IMR-90 (cell line): ENCODE results near the gene SNRNP25. TPM values are rescaled to one million over a fixed set of nuclear protein-coding genes. Genes with fewer than 3 reads are reported as not detected.

Source experiments
- ATAC-seq: fragments of 200-7000 bp; cut with Tn5 transposase; 2 replicates; pipeline ENCODE4 v1.9.1; 2020; ENCODE audit warnings: low read depth, mild to moderate bottlenecking, moderate library complexity
- BruUV-seq: library from RNA; stranded (reverse); fragments of 400-500 nt; replicated peaks from 2 replicates; lab custom pipeline; 2021; lab: Mats Ljungman, UMichigan
- CTCF ChIA-PET: fragments of 300-600 bp; formaldehyde crosslinking; extraction: SDS; loops from one replicate; lab custom pipeline; 2021; ENCODE audit warnings: antibody characterized with exemption; lab: Yijun Ruan, JAX
- POLR2A ChIA-PET: fragments of 300-600 bp; sonication (Branson Sonifier 250); formaldehyde crosslinking; loops from one replicate; lab custom pipeline; 2022; ENCODE audit warnings: antibody characterized with exemption; ENCODE audit not compliant: unreplicated experiment; lab: Charles Lee
- DNase-seq: peaks from one replicate; pipeline ENCODE4 v3.0.0; 2013
- H2AFZ ChIP-seq: replicated peaks from 2 replicates; pipeline ENCODE3; 2013; ENCODE audit warnings: low read length, mild to moderate bottlenecking; ENCODE audit not compliant: poor library complexity
- H2AK5ac ChIP-seq: 2 replicates; pipeline ENCODE4 v1.6.1; 2013; ENCODE audit warnings: low read depth, low read length, inconsistent platforms
- H2AK9ac ChIP-seq: replicated peaks from 2 replicates; pipeline ENCODE3; 2013; ENCODE audit warnings: mild to moderate bottlenecking, low read depth, low read length, moderate library complexity; ENCODE audit not compliant: poor library complexity
- H2BK120ac ChIP-seq: 2 replicates; pipeline ENCODE4 v1.6.1; 2013; ENCODE audit warnings: low read depth, low read length, inconsistent platforms
- H2BK15ac ChIP-seq: 3 replicates; pipeline ENCODE4 v1.6.1; 2013; ENCODE audit warnings: low read depth, low read length, inconsistent platforms
- H2BK20ac ChIP-seq: 2 replicates; pipeline ENCODE4 v1.6.1; 2013; ENCODE audit warnings: low read depth, mild to moderate bottlenecking, inconsistent platforms, low read length, moderate library complexity
- H2BK5ac ChIP-seq: 2 replicates; pipeline ENCODE4 v1.6.1; 2013; ENCODE audit warnings: mild to moderate bottlenecking, low read depth, low read length, inconsistent platforms; ENCODE audit not compliant: poor library complexity, severe bottlenecking
- H3K14ac ChIP-seq: replicated peaks from 2 replicates; pipeline ENCODE4 v1.6.1; 2013; ENCODE audit warnings: low read depth, low read length, inconsistent platforms
- H3K18ac ChIP-seq: 2 replicates; pipeline ENCODE4 v1.6.1; 2013; ENCODE audit warnings: low read depth, low read length, control low read depth
- H3K23ac ChIP-seq: 2 replicates; pipeline ENCODE4 v1.6.1; 2013; ENCODE audit warnings: low read depth, low read length, inconsistent platforms
- H3K27ac ChIP-seq: 2 replicates; pipeline ENCODE4 v1.5.1; 2013; ENCODE audit warnings: mild to moderate bottlenecking, control low read depth, low read length; ENCODE audit not compliant: insufficient read depth
- H3K27me3 ChIP-seq: 2 replicates; pipeline ENCODE4 v1.6.1; 2013; ENCODE audit warnings: low read length; ENCODE audit not compliant: control insufficient read depth, insufficient read depth
- H3K36me3 ChIP-seq: 2 replicates; pipeline ENCODE4 v1.6.1; 2013; ENCODE audit warnings: low read length, mixed read lengths; ENCODE audit not compliant: control insufficient read depth, insufficient read depth
- H3K4ac ChIP-seq: 2 replicates; pipeline ENCODE4 v1.6.1; 2013; ENCODE audit warnings: low read depth, low read length, inconsistent platforms
- H3K4me1 ChIP-seq: 2 replicates; pipeline ENCODE4 v1.6.1; 2013; ENCODE audit warnings: low read length, mixed read lengths; ENCODE audit not compliant: control insufficient read depth, insufficient read depth
- H3K4me2 ChIP-seq: 2 replicates; pipeline ENCODE4 v1.6.1; 2013; ENCODE audit warnings: low read depth, mild to moderate bottlenecking, control low read depth, low read length, moderate library complexity
- H3K4me3 ChIP-seq: 2 replicates; pipeline ENCODE4 v1.5.1; 2013; ENCODE audit warnings: low read depth, mild to moderate bottlenecking, control low read depth, low read length, moderate library complexity; ENCODE audit not compliant: insufficient read depth
- H3K56ac ChIP-seq: 2 replicates; pipeline ENCODE4 v1.6.1; 2013; ENCODE audit warnings: low read length, inconsistent platforms; ENCODE audit not compliant: insufficient read depth; ENCODE audit errors: extremely low read depth
- H3K79me1 ChIP-seq, 2 experiments: 2 replicates each; pipeline ENCODE4 v1.6.1; 2013; ENCODE audit warnings: low read length in 2 of 2, inconsistent platforms in 1 of 2, low read depth in 1 of 2
- H3K9ac ChIP-seq: 2 replicates; pipeline ENCODE4 v1.6.1; 2013; ENCODE audit warnings: low read depth, low read length, control low read depth
- H3K9me1 ChIP-seq: 2 replicates; pipeline ENCODE4 v1.6.1; 2013; ENCODE audit warnings: low read length, inconsistent platforms; ENCODE audit not compliant: insufficient read depth
- H3K9me3 ChIP-seq: 2 replicates; pipeline ENCODE4 v1.6.1; 2013; ENCODE audit warnings: low read length; ENCODE audit not compliant: control insufficient read depth, insufficient read depth
- H4K20me1 ChIP-seq: 2 replicates; pipeline ENCODE4 v1.6.1; 2013; ENCODE audit warnings: low read length, inconsistent platforms; ENCODE audit not compliant: insufficient read depth
- H4K5ac ChIP-seq: 2 replicates; pipeline ENCODE4 v1.6.1; 2013; ENCODE audit warnings: mild to moderate bottlenecking, low read depth, low read length, control low read depth
- H4K8ac ChIP-seq, 2 experiments: 2 replicates each; pipeline ENCODE4 v1.6.1; 2013; ENCODE audit warnings: low read depth in 2 of 2, low read length in 2 of 2, control low read depth in 1 of 2, inconsistent platforms in 1 of 2
- H4K91ac ChIP-seq: 2 replicates; pipeline ENCODE4 v1.6.1; 2013; ENCODE audit warnings: low read depth, low read length, inconsistent platforms; ENCODE audit not compliant: insufficient read depth
- BHLHE40 ChIP-seq: fragments of 150-350 bp; IDR thresholded peaks from 2 replicates; pipeline ENCODE4 v1.6.1; 2016; ENCODE audit warnings: mild to moderate bottlenecking, low read depth, low read length
- CEBPB ChIP-seq: IDR thresholded peaks from 2 replicates; pipeline ENCODE4 v1.6.1; 2012; ENCODE audit warnings: low read depth, low read length, improper control_type of control experiment
- CHD1 ChIP-seq: IDR thresholded peaks from 2 replicates; pipeline ENCODE4 v1.6.1; 2012; ENCODE audit warnings: low read depth, low read length, improper control_type of control experiment
- FOS ChIP-seq: fragments of 150-350 bp; IDR thresholded peaks from 2 replicates; pipeline ENCODE4 v1.6.1; 2016; ENCODE audit warnings: low read depth, low read length
- MAFK ChIP-seq: IDR thresholded peaks from 2 replicates; pipeline ENCODE4 v1.6.1; 2012; ENCODE audit warnings: low read depth, low read length, improper control_type of control experiment
- MAZ ChIP-seq: IDR thresholded peaks from 2 replicates; pipeline ENCODE4 v1.6.1; 2012; ENCODE audit warnings: low read depth, mild to moderate bottlenecking, low read length, improper control_type of control experiment, moderate library complexity, borderline replicate concordance
- MXI1 ChIP-seq: IDR thresholded peaks from 2 replicates; pipeline ENCODE4 v1.6.1; 2012; ENCODE audit warnings: low read depth, mild to moderate bottlenecking, low read length, moderate library complexity, borderline replicate concordance
- NFE2L2 ChIP-seq: fragments of 150-350 bp; IDR thresholded peaks from 2 replicates; pipeline ENCODE4 v1.6.1; 2016; ENCODE audit warnings: low read depth, mild to moderate bottlenecking, low read length
- POLR2A ChIP-seq: IDR thresholded peaks from 2 replicates; pipeline ENCODE4 v1.6.1; 2012; ENCODE audit warnings: mild to moderate bottlenecking, low read depth, low read length
- RAD21 ChIP-seq: IDR thresholded peaks from 2 replicates; pipeline ENCODE4 v1.6.1; 2012; ENCODE audit warnings: low read length, improper control_type of control experiment
- RCOR1 ChIP-seq: IDR thresholded peaks from 2 replicates; pipeline ENCODE4 v1.6.1; 2012; ENCODE audit warnings: mild to moderate bottlenecking, low read length, improper control_type of control experiment; ENCODE audit not compliant: insufficient replicate concordance
- RFX5 ChIP-seq: IDR thresholded peaks from 2 replicates; pipeline ENCODE4 v1.8.0; 2012; ENCODE audit warnings: low read depth, mild to moderate bottlenecking, low read length, moderate library complexity
- SMC3 ChIP-seq: fragments of 150-350 bp; IDR thresholded peaks from 2 replicates; pipeline ENCODE4 v1.6.1; 2016; ENCODE audit warnings: low read depth, mild to moderate bottlenecking, antibody characterized with exemption, low read length, moderate library complexity
- WGBS, 2 experiments: methylation state at CpG; one replicate each; pipeline versions ENCODE4 v1.1.5 to v1.1.7; 2013; ENCODE audit warnings: missing lambda C conversion rate in 2 of 2; ENCODE audit not compliant: insufficient read length in 1 of 2; ENCODE audit errors: extremely low coverage in 2 of 2; 5-methylcytosine and 5-hydroxymethylcytosine counted together
- dilution Hi-C: fragments of 300-500 bp; cut with HindIII; formaldehyde crosslinking; loops from one replicate; pipeline ENCODE4 v1.14.3; 2018; ENCODE audit warnings: low sequenced_read_pairs; ENCODE audit not compliant: unreplicated experiment
- in situ Hi-C: fragments of 300-500 bp; cut with MboI; formaldehyde crosslinking; loops from 3 replicates; pipeline ENCODE4 v1.14.3; 2019; ENCODE audit warnings: low sequenced_read_pairs, inconsistent platforms, mixed read lengths
- intact Hi-C: fragments of 100-400 bp; cut with micrococcal nuclease; formaldehyde crosslinking; loops from 2 replicates; pipeline ENCODE4 v1.10.0; 2022
- polyA plus RNA-seq, 3 experiments: library from polyadenylated mRNA; depleted of rRNA; stranded (reverse); fragments of >200 nt; gene quantifications; 2 replicates each; pipeline ENCODE4 v1.2.3, GENCODE V29; 2012; ENCODE audit warnings: low replicate concordance in 1 of 3
- total RNA-seq: library from RNA; depleted of rRNA; stranded (reverse); fragments of >200 nt; gene quantifications from 2 replicates; pipeline ENCODE4 v1.2.3, GENCODE V29; 2012
- TF ChIP-seq, protein P1 (sequence below): fragments of 150-350 bp; IDR thresholded peaks from 2 replicates; pipeline ENCODE4 v1.6.1; 2016; ENCODE audit warnings: low read depth, mild to moderate bottlenecking, low read length, moderate library complexity, borderline replicate concordance
- TF ChIP-seq, protein P2 (sequence below): conservative IDR thresholded peaks from 2 replicates; pipeline ENCODE4 v1.5.1; 2012; ENCODE audit warnings: mild to moderate bottlenecking, low read depth, low read length, improper control_type of control experiment

Gene SNRNP25
- total and polyA plus RNA-seq, 2 of the 4 experiments (the other 2 are of a cell fraction) = 67.2 to 88.0 TPM

DNA sequence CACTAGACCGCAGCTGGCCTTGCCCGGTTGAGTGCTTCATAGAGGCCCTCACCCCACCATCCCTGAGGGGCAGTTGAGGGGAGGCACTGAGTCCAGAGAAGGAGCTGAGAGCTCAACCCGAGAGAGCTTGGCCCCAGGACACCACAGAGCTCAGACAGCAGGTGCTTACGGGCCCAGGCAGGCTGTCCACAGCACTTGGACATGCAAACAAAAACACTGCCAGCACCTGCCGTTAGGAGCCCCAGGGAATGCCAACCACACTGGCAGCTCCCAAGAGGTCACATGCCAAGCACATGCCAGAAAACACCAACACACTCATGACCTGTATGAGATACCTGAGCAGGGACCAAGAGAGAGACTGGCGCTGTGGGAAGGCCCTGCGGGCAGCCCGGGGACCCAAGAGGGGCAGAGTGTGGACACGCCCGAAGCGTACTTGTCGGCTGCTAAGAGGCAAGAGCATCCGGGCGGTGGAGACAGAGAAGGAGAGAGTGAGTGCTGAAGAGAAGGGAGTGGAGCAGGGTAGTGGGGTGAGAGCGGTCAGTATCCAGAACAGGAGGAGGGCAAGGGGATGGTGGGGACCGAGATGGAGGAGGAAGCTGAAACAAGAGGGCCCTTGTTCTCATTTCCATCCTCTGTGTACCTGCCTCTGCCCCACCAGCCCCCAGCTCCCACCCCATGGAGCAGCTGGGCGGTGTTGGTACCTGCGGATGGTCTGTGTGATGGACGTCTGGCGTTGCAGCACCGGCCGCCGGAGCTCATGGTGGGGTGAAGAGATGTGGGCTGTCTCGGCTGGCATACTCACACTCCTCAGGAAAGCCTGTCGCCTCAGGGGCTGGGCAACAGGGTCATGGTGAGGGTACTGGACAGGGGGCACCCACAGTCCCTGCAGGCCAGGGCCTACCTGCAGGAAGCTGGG lies 10.6 kb downstream of the SNRNP25 start:
- ChIA-PET CTCF (interaction anchor here (2.1 to 2.4 kb wide), 2 partner anchors 20 to 33 kb away, joined by 14 to 24 read pairs; no protein-coding TSS in a partner anchor), POLR2A (no interaction called here)
- in situ Hi-C loops (no loop called here), intact Hi-C loops (no loop called here), dilution Hi-C loops (no loop called here)
- Histone ChIP-seq H2BK120ac (no peak overlapping the region), H4K8ac (no peak overlapping the region), H3K4ac (no peak overlapping the region), H4K91ac (no peak overlapping the region), H3K14ac (no peak overlapping the region), H4K5ac (no peak overlapping the region), H2BK15ac (no peak overlapping the region), H3K9me3 (no peaks in the 10 kb centered on the region), H2AK9ac (no peak overlapping the region), H3K4me1 (peaks cover 28% of the 10 kb centered on the region), H3K27ac (no peak overlapping the region), H3K79me1 (peaks cover 26 to 71% of the 10 kb centered on the region in 2 experiments), H3K36me3 (peaks cover 56% of the 10 kb centered on the region), H4K20me1 (peaks cover 73% of the 10 kb centered on the region), H2AFZ (no peak overlapping the region), H3K4me3 (no peak overlapping the region), H3K56ac (no peak overlapping the region), H3K4me2 (no peak overlapping the region), H3K9ac (no peak overlapping the region), H2BK5ac (no peak overlapping the region), H3K9me1 (0 out of 2 replicates have a peak, but pooled peaks cover 8% of the 10 kb centered on the region), H2AK5ac (no peak overlapping the region), H3K18ac (no peak overlapping the region), H3K23ac (no peak overlapping the region), H2BK20ac (no peak overlapping the region), H3K27me3 (no peaks in the 10 kb centered on the region)
- ATAC-seq (no peak), DNase-seq (no peak)
- TF ChIP-seq BHLHE40 = no peak
- no peak for TF ChIP-seq RFX5
- TF ChIP-seq MXI1 = no peak
- TF ChIP-seq POLR2A = no peak
- TF ChIP-seq FOS = no peak
- TF ChIP-seq SMC3 = no peak
- TF ChIP-seq RCOR1 = no peak
- TF ChIP-seq MAFK = no peak
- no peak for TF ChIP-seq CEBPB
- no peak for TF ChIP-seq RAD21
- TF ChIP-seq, protein P1, sequence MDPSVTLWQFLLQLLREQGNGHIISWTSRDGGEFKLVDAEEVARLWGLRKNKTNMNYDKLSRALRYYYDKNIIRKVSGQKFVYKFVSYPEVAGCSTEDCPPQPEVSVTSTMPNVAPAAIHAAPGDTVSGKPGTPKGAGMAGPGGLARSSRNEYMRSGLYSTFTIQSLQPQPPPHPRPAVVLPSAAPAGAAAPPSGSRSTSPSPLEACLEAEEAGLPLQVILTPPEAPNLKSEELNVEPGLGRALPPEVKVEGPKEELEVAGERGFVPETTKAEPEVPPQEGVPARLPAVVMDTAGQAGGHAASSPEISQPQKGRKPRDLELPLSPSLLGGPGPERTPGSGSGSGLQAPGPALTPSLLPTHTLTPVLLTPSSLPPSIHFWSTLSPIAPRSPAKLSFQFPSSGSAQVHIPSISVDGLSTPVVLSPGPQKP = no peak
- TF ChIP-seq CHD1 = no peak
- TF ChIP-seq MAZ = no peak
- TF ChIP-seq NFE2L2 = no peak
- TF ChIP-seq, protein P2, sequence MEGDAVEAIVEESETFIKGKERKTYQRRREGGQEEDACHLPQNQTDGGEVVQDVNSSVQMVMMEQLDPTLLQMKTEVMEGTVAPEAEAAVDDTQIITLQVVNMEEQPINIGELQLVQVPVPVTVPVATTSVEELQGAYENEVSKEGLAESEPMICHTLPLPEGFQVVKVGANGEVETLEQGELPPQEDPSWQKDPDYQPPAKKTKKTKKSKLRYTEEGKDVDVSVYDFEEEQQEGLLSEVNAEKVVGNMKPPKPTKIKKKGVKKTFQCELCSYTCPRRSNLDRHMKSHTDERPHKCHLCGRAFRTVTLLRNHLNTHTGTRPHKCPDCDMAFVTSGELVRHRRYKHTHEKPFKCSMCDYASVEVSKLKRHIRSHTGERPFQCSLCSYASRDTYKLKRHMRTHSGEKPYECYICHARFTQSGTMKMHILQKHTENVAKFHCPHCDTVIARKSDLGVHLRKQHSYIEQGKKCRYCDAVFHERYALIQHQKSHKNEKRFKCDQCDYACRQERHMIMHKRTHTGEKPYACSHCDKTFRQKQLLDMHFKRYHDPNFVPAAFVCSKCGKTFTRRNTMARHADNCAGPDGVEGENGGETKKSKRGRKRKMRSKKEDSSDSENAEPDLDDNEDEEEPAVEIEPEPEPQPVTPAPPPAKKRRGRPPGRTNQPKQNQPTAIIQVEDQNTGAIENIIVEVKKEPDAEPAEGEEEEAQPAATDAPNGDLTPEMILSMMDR = no peak
- BruUV-seq = no TSS peak
- 98% methylated on average over 10 of the region's 25 CpGs; no CpG with 5 or more reads in 1 of the 2 experiments for WGBS, 2 experiments
